Neural cell (in vitro differentiated cells): ENCODE measurements around the gene SLC24A3. TPM values are rescaled to one million over a fixed set of nuclear protein-coding genes. Genes with fewer than 3 reads are reported as not detected.

ENCODE experiments used
- H2AFZ ChIP-seq: fragments of 200-600, 300-800 bp; sonication (generic), shearing (Covaris generic); 2 replicates; pipeline ENCODE4 v1.6.0; 2014; ENCODE audit warnings: low read depth, mild to moderate bottlenecking, antibody characterized with exemption, low read length, moderate library complexity
- H3F3A ChIP-seq: fragments of 200-600 bp; shearing (Covaris generic); 2 replicates; pipeline ENCODE4 v1.6.1; 2016; ENCODE audit warnings: mild to moderate bottlenecking, moderate library complexity, mixed read lengths, antibody characterized with exemption, low read length; ENCODE audit not compliant: insufficient read depth, poor library complexity, severe bottlenecking
- H3K27ac ChIP-seq: fragments of 200-600, 300-800 bp; sonication (generic), shearing (Covaris generic); 2 replicates; pipeline ENCODE4 v1.5.1; 2014; ENCODE audit warnings: mild to moderate bottlenecking, low read length, moderate library complexity
- H3K27me3 ChIP-seq: fragments of 300-800, 200-600 bp; sonication (generic), shearing (Covaris generic); 2 replicates; pipeline ENCODE4 v1.6.0; 2014; ENCODE audit warnings: mild to moderate bottlenecking, low read depth, low read length, moderate library complexity; ENCODE audit not compliant: insufficient read depth
- H3K36me3 ChIP-seq: fragments of 300-800, 200-600 bp; sonication (generic), shearing (Covaris generic); 2 replicates; pipeline ENCODE4 v1.5.1; 2014; ENCODE audit warnings: mild to moderate bottlenecking, antibody characterized with exemption, low read length, moderate library complexity; ENCODE audit not compliant: insufficient read depth
- H3K4me2 ChIP-seq: fragments of 300-800, 200-600 bp; sonication (generic), shearing (Covaris generic); 2 replicates; pipeline ENCODE4 v1.6.0; 2014; ENCODE audit warnings: mild to moderate bottlenecking, low read length
- H3K4me3 ChIP-seq: fragments of 300-800, 200-600 bp; sonication (generic), shearing (Covaris generic); 2 replicates; pipeline ENCODE4 v1.5.1; 2014; ENCODE audit warnings: mild to moderate bottlenecking, low read length, moderate library complexity
- H3K79me2 ChIP-seq: fragments of 200-600 bp; shearing (Covaris generic); replicated peaks from 2 replicates; pipeline ENCODE4 v1.6.0; 2014; ENCODE audit warnings: mild to moderate bottlenecking, low read length, moderate library complexity; ENCODE audit not compliant: insufficient read depth
- H3K9ac ChIP-seq: fragments of 300-800, 200-600 bp; sonication (generic), shearing (Covaris generic); 2 replicates; pipeline ENCODE4 v1.6.1; 2016; ENCODE audit warnings: mild to moderate bottlenecking, low read length, mixed read lengths
- H3K9me2 ChIP-seq: fragments of 200-600 bp; shearing (Covaris generic); 2 replicates; pipeline ENCODE4 v1.6.1; 2016; ENCODE audit warnings: mild to moderate bottlenecking, low read length, mixed read lengths; ENCODE audit not compliant: insufficient read depth
- H3K9me3 ChIP-seq: fragments of 200-600, 300-800 bp; sonication (generic), shearing (Covaris generic); 2 replicates; pipeline ENCODE4 v1.6.1; 2016; ENCODE audit warnings: mild to moderate bottlenecking, mixed run types, low read length, moderate library complexity, mixed read lengths
- H4K20me1 ChIP-seq: fragments of 200-600 bp; shearing (Covaris generic); 2 replicates; pipeline ENCODE4 v1.6.1; 2016; ENCODE audit warnings: mild to moderate bottlenecking, mixed run types; ENCODE audit not compliant: insufficient read depth
- EP300 ChIP-seq: fragments of 450-650 bp; conservative IDR thresholded peaks from 2 replicates; pipeline ENCODE4 v1.6.1; 2014; ENCODE audit warnings: antibody characterized with exemption, mild to moderate bottlenecking, moderate library complexity; ENCODE audit not compliant: poor library complexity, severe bottlenecking
- EZH2 ChIP-seq: fragments of 200-600, 300-800 bp; shearing (Covaris generic), sonication (generic); IDR thresholded peaks from 2 replicates; pipeline ENCODE4 v1.6.1; 2014; ENCODE audit warnings: antibody characterized with exemption, low read length, borderline replicate concordance, mild to moderate bottlenecking; ENCODE audit not compliant: insufficient read depth, poor library complexity, severe bottlenecking
- MXI1 ChIP-seq: fragments of 450-650 bp; conservative IDR thresholded peaks from 2 replicates; pipeline ENCODE4 v1.6.1; 2014; ENCODE audit warnings: antibody characterized with exemption, mild to moderate bottlenecking; ENCODE audit not compliant: poor library complexity, severe bottlenecking
- POLR2AphosphoS5 ChIP-seq: IDR thresholded peaks from 2 replicates; pipeline ENCODE4 v1.6.1; 2012
- RAD21 ChIP-seq: fragments of 450-650 bp; conservative IDR thresholded peaks from 2 replicates; pipeline ENCODE4 v1.6.1; 2014; ENCODE audit warnings: antibody characterized with exemption, mild to moderate bottlenecking, moderate library complexity
- SMC3 ChIP-seq: fragments of 450-650 bp; conservative IDR thresholded peaks from 2 replicates; pipeline ENCODE4 v1.6.1; 2014; ENCODE audit warnings: antibody characterized with exemption, mild to moderate bottlenecking, moderate library complexity; ENCODE audit not compliant: poor library complexity
- TAF1 ChIP-seq: IDR thresholded peaks from 2 replicates; pipeline ENCODE4 v1.6.1; 2012; ENCODE audit warnings: low read depth
- polyA plus RNA-seq: library from polyadenylated mRNA; depleted of rRNA; stranded (reverse); fragments of >200 nt; gene quantifications from 2 replicates; pipeline ENCODE4 v1.2.3, GENCODE V29; 2014
- TF ChIP-seq, protein P1 (sequence below): IDR thresholded peaks from 2 replicates; pipeline ENCODE4 v1.6.1; 2012; ENCODE audit warnings: borderline replicate concordance
- TF ChIP-seq, protein P2 (sequence below): fragments of 450-650 bp; IDR thresholded peaks from 2 replicates; pipeline ENCODE4 v1.5.1; 2014; ENCODE audit warnings: antibody characterized with exemption, mild to moderate bottlenecking, moderate library complexity; ENCODE audit not compliant: poor library complexity, severe bottlenecking

Gene SLC24A3
- polyA plus RNA-seq, 1 donor from 2014 or later, result 6.5 TPM

GRCh38 chr20:19602675-19603375 lies 390.4 kb downstream of the SLC24A3 start:
- no peaks in the 10 kb centered on the region for H3K36me3 ChIP-seq
- no peak overlapping the region for H2AFZ ChIP-seq
- no peaks in the 10 kb centered on the region for H3K27me3 ChIP-seq
- H3K9me3 ChIP-seq, result no peaks in the 10 kb centered on the region
- H3K9me2 ChIP-seq, result no peaks in the 10 kb centered on the region
- H4K20me1 ChIP-seq, result no peaks in the 10 kb centered on the region
- H3K4me3 ChIP-seq, result no peak overlapping the region
- H3F3A ChIP-seq, result no peaks in the 10 kb centered on the region
- H3K9ac ChIP-seq, result no peak overlapping the region
- TF ChIP-seq MXI1 (no peak), EP300 (no peak), TAF1 (no peak), EZH2 (no peak), SMC3 (no peak), RAD21 (no peak), POLR2AphosphoS5 (no peak)
- TF ChIP-seq, protein P1, sequence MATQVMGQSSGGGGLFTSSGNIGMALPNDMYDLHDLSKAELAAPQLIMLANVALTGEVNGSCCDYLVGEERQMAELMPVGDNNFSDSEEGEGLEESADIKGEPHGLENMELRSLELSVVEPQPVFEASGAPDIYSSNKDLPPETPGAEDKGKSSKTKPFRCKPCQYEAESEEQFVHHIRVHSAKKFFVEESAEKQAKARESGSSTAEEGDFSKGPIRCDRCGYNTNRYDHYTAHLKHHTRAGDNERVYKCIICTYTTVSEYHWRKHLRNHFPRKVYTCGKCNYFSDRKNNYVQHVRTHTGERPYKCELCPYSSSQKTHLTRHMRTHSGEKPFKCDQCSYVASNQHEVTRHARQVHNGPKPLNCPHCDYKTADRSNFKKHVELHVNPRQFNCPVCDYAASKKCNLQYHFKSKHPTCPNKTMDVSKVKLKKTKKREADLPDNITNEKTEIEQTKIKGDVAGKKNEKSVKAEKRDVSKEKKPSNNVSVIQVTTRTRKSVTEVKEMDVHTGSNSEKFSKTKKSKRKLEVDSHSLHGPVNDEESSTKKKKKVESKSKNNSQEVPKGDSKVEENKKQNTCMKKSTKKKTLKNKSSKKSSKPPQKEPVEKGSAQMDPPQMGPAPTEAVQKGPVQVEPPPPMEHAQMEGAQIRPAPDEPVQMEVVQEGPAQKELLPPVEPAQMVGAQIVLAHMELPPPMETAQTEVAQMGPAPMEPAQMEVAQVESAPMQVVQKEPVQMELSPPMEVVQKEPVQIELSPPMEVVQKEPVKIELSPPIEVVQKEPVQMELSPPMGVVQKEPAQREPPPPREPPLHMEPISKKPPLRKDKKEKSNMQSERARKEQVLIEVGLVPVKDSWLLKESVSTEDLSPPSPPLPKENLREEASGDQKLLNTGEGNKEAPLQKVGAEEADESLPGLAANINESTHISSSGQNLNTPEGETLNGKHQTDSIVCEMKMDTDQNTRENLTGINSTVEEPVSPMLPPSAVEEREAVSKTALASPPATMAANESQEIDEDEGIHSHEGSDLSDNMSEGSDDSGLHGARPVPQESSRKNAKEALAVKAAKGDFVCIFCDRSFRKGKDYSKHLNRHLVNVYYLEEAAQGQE, result no peak
- TF ChIP-seq, protein P2, sequence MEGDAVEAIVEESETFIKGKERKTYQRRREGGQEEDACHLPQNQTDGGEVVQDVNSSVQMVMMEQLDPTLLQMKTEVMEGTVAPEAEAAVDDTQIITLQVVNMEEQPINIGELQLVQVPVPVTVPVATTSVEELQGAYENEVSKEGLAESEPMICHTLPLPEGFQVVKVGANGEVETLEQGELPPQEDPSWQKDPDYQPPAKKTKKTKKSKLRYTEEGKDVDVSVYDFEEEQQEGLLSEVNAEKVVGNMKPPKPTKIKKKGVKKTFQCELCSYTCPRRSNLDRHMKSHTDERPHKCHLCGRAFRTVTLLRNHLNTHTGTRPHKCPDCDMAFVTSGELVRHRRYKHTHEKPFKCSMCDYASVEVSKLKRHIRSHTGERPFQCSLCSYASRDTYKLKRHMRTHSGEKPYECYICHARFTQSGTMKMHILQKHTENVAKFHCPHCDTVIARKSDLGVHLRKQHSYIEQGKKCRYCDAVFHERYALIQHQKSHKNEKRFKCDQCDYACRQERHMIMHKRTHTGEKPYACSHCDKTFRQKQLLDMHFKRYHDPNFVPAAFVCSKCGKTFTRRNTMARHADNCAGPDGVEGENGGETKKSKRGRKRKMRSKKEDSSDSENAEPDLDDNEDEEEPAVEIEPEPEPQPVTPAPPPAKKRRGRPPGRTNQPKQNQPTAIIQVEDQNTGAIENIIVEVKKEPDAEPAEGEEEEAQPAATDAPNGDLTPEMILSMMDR, result no peak
- H3K27ac ChIP-seq, result no peak overlapping the region
- H3K4me2 ChIP-seq, result no peak overlapping the region
- no peaks in the 10 kb centered on the region for H3K79me2 ChIP-seq

- Histone ChIP-seq H3K9me2 (no peaks in the 10 kb centered on the region), H3K36me3 (no peaks in the 10 kb centered on the region), H2AFZ (no peak overlapping the region), H3K4me3 (no peak overlapping the region), H3K9me3 (no peaks in the 10 kb centered on the region), H3K27ac (no peak overlapping the region), H3K4me2 (no peak overlapping the region), H3K79me2 (no peaks in the 10 kb centered on the region), H3F3A (no peaks in the 10 kb centered on the region), H3K9ac (no peak overlapping the region), H4K20me1 (no peaks in the 10 kb centered on the region), H3K27me3 (no peaks in the 10 kb centered on the region)
- TF ChIP-seq POLR2AphosphoS5, result no peak
- TF ChIP-seq, protein P1, result no peak
- TF ChIP-seq SMC3, result no peak
- no peak for TF ChIP-seq EP300
- TF ChIP-seq MXI1, result no peak
- no peak for TF ChIP-seq RAD21
- TF ChIP-seq, protein P2, result no peak
- no peak for TF ChIP-seq EZH2
- TF ChIP-seq TAF1, result no peak
These were observed 390.9 kb downstream of the SLC24A3 start for GRCh38 chr20:19603376-19603750.
